SU-DHL-6 (cell line): Measurements from ENCODE around the gene SPEN.

Experiments used
- H2AFZ ChIP-seq: fragments of 200-600 bp; sonication (generic); 2 replicates; pipeline ENCODE4 v1.6.1; 2014; ENCODE audit warnings: low read depth, mild to moderate bottlenecking, moderate library complexity, mixed read lengths, antibody characterized with exemption, low read length; ENCODE audit not compliant: severe bottlenecking
- H3F3A ChIP-seq: fragments of 200-600 bp; shearing (Covaris generic); 2 replicates; pipeline ENCODE4 v1.6.0; 2016; ENCODE audit warnings: antibody characterized with exemption, mild to moderate bottlenecking; ENCODE audit not compliant: insufficient read depth
- H3K27ac ChIP-seq: fragments of 200-600 bp; sonication (generic); 2 replicates; pipeline ENCODE4 v1.5.1; 2016; ENCODE audit warnings: low read depth, mild to moderate bottlenecking, low read length, moderate library complexity, mixed read lengths
- H3K27me3 ChIP-seq: fragments of 200-600 bp; sonication (generic), shearing (Covaris generic); 2 replicates; pipeline ENCODE4 v1.6.0; 2014; ENCODE audit warnings: mild to moderate bottlenecking, low read length
- H3K36me3 ChIP-seq: fragments of 200-600 bp; sonication (generic); 2 replicates; pipeline ENCODE4 v1.6.1; 2014; ENCODE audit warnings: mild to moderate bottlenecking, low read length, mixed read lengths
- H3K4me2 ChIP-seq: fragments of 300-600, 200-600 bp; shearing (Covaris generic), sonication (generic); 2 replicates; pipeline ENCODE4 v1.6.0; 2014; ENCODE audit warnings: low read length, low read depth, mild to moderate bottlenecking; ENCODE audit not compliant: poor library complexity, severe bottlenecking
- H3K4me3 ChIP-seq: fragments of 200-600 bp; sonication (generic); 2 replicates; pipeline ENCODE4 v1.5.1; 2014; ENCODE audit warnings: antibody characterized with exemption, low read length, mild to moderate bottlenecking, mixed read lengths; ENCODE audit not compliant: insufficient read depth, poor library complexity, severe bottlenecking
- H3K79me2 ChIP-seq: fragments of 200-600 bp; sonication (generic); 2 replicates; pipeline ENCODE4 v1.6.1; 2014; ENCODE audit warnings: mild to moderate bottlenecking, low read length, moderate library complexity; ENCODE audit not compliant: insufficient read depth
- H3K9ac ChIP-seq: fragments of 200-600 bp; sonication (generic); 2 replicates; pipeline ENCODE4 v1.7.0; 2014; ENCODE audit warnings: mild to moderate bottlenecking, low read length
- H3K9me2 ChIP-seq: fragments of 200-600 bp; sonication (generic); replicated peaks from 2 replicates; pipeline ENCODE4 v1.6.1; 2014; ENCODE audit warnings: low read length; ENCODE audit not compliant: insufficient read depth
- H3K9me3 ChIP-seq: fragments of 200-600 bp; sonication (generic); 2 replicates; pipeline ENCODE4 v1.6.1; 2014; ENCODE audit warnings: low read length, mixed read lengths; ENCODE audit not compliant: insufficient read depth
- H4K20me1 ChIP-seq: fragments of 200-600 bp; sonication (generic); 2 replicates; pipeline ENCODE4 v1.6.1; 2014; ENCODE audit warnings: low read depth, mild to moderate bottlenecking, antibody characterized with exemption, low read length, moderate library complexity, mixed read lengths
- CTCF ChIP-seq: fragments of 200-600 bp; sonication (generic); IDR thresholded peaks from one replicate; pipeline ENCODE4 v1.5.1; 2017; ENCODE audit warnings: antibody characterized with exemption, mild to moderate bottlenecking, low read length, moderate library complexity; ENCODE audit not compliant: insufficient read depth, poor library complexity, severe bottlenecking
- EZH2phosphoT487 ChIP-seq: fragments of 200-600 bp; sonication (generic), shearing (Covaris generic); conservative IDR thresholded peaks from 2 replicates; pipeline ENCODE4 v1.6.1; 2018; ENCODE audit warnings: mild to moderate bottlenecking, antibody characterized with exemption, low read length, moderate library complexity, mixed read lengths

SPEN gene

GRCh38 chr1:15988856-15989736 lies 141.6 kb downstream of the SPEN start:
- Histone ChIP-seq H3K36me3 (no peaks in the 10 kb centered on the region), H4K20me1 (no peaks in the 10 kb centered on the region), H3K9ac (no peak overlapping the region), H3K9me3 (no peaks in the 10 kb centered on the region), H3K27ac (no peak overlapping the region), H3K4me3 (no peak overlapping the region), H3K27me3 (no peaks in the 10 kb centered on the region), H2AFZ (no peak overlapping the region), H3K9me2 (no peaks in the 10 kb centered on the region), H3K4me2 (no peak overlapping the region), H3F3A (no peaks in the 10 kb centered on the region), H3K79me2 (no peaks in the 10 kb centered on the region)
- TF ChIP-seq CTCF (no peak), EZH2phosphoT487 (no peak)

- no peak for TF ChIP-seq CTCF
- TF ChIP-seq EZH2phosphoT487, result no peak
- Histone ChIP-seq H3F3A (no peaks in the 10 kb centered on the region), H3K9ac (no peak overlapping the region), H3K27me3 (no peaks in the 10 kb centered on the region), H2AFZ (no peak overlapping the region), H3K9me2 (no peaks in the 10 kb centered on the region), H3K27ac (no peak overlapping the region), H3K4me2 (no peak overlapping the region), H3K36me3 (no peaks in the 10 kb centered on the region), H3K4me3 (no peak overlapping the region), H3K79me2 (no peaks in the 10 kb centered on the region), H4K20me1 (no peaks in the 10 kb centered on the region), H3K9me3 (no peaks in the 10 kb centered on the region)
Observed at GRCh38 chr1:15989776-15990175, 142.3 kb downstream of the SPEN start.
